HEK293 (cell line): ENCODE data around the gene GTF2A1L.

Source experiments
- CTCF ChIA-PET: fragments of 350-600 bp; formaldehyde crosslinking; extraction: SDS; loops from one replicate; lab custom pipeline; 2021; ENCODE audit warnings: antibody characterized with exemption; lab: Yijun Ruan, JAX
- POLR2A ChIA-PET: fragments of 300-600 bp; formaldehyde crosslinking; extraction: SDS; loops from one replicate; lab custom pipeline; 2020; ENCODE audit warnings: antibody characterized with exemption, inconsistent platforms; lab: Yijun Ruan, JAX
- H3K27ac ChIP-seq: fragments of 200-500 bp; sonication (Bioruptor generic); 2 replicates; pipeline ENCODE4 v1.5.1; 2014; ENCODE audit warnings: low read depth, low read length, control low read depth, inconsistent platforms; ENCODE audit errors: extremely low read depth
- H3K36me3 ChIP-seq, 2 experiments: fragments of 200-500 bp in 1 of 2; sonication (Bioruptor generic) in 1 of 2; 1 replicate in 1 of 2; 2 replicates in 1 of 2; pipeline ENCODE4 v1.5.1; 2014 to 2017; ENCODE audit warnings: inconsistent platforms in 2 of 2, low read length in 2 of 2; ENCODE audit not compliant: control insufficient read depth in 2 of 2, insufficient read depth in 1 of 2
- H3K4me1 ChIP-seq: fragments of 200-500 bp; sonication (Bioruptor generic); 2 replicates; pipeline ENCODE4 v1.5.1; 2014; ENCODE audit warnings: mild to moderate bottlenecking, low read length, inconsistent platforms; ENCODE audit not compliant: control insufficient read depth, insufficient read depth
- H3K4me3 ChIP-seq: 2 replicates; pipeline ENCODE4 v1.5.1; 2011; ENCODE audit warnings: low read depth, mild to moderate bottlenecking, control low read depth, low read length, moderate library complexity
- H3K9me3 ChIP-seq: fragments of 200-500 bp; sonication (Bioruptor generic); 2 replicates; pipeline ENCODE4 v1.5.1; 2014; ENCODE audit warnings: low read depth, low read length, inconsistent platforms; ENCODE audit not compliant: control insufficient read depth, insufficient read depth
- CTCF ChIP-seq: fragments of 450-650 bp; formaldehyde crosslinking; IDR thresholded peaks from 2 replicates; pipeline ENCODE4 v1.5.1; 2016; ENCODE audit warnings: missing biosample characterization, missing genetic modification characterization
- HOXD13 ChIP-seq: sonication (generic); formaldehyde crosslinking; IDR thresholded peaks from 2 replicates; pipeline ENCODE4 v1.8.0; 2022; ENCODE audit warnings: missing genetic modification reagents, borderline replicate concordance
- OVOL3 ChIP-seq: fragments of 450-650 bp; formaldehyde crosslinking; IDR thresholded peaks from 2 replicates; pipeline ENCODE4 v1.5.1; 2016; ENCODE audit warnings: missing biosample characterization, missing genetic modification characterization
- SETDB1 ChIP-seq: IDR thresholded peaks from one replicate; pipeline ENCODE4 v1.6.1; 2017; ENCODE audit warnings: mild to moderate bottlenecking, low read length, moderate library complexity, mixed read lengths; ENCODE audit not compliant: insufficient read length
- ZBTB20 ChIP-seq: fragments of 450-650 bp; formaldehyde crosslinking; IDR thresholded peaks from 2 replicates; pipeline ENCODE4 v1.5.1; 2016; ENCODE audit warnings: missing biosample characterization, missing genetic modification characterization
- ZNF16 ChIP-seq: fragments of 450-650 bp; formaldehyde crosslinking; IDR thresholded peaks from 2 replicates; pipeline ENCODE4 v1.5.1; 2016; ENCODE audit warnings: low read depth, missing biosample characterization, missing genetic modification characterization
- ZNF175 ChIP-seq: fragments of 450-650 bp; formaldehyde crosslinking; IDR thresholded peaks from 2 replicates; pipeline ENCODE4 v1.5.1; 2016; ENCODE audit warnings: missing biosample characterization, missing genetic modification characterization
- ZNF221 ChIP-seq: fragments of 450-650 bp; formaldehyde crosslinking; IDR thresholded peaks from 2 replicates; pipeline ENCODE4 v1.5.1; 2017; ENCODE audit warnings: missing biosample characterization, missing genetic modification characterization, borderline replicate concordance
- ZNF366 ChIP-seq: fragments of 450-650 bp; formaldehyde crosslinking; conservative IDR thresholded peaks from 2 replicates; pipeline ENCODE4 v1.5.1; 2016; ENCODE audit warnings: missing biosample characterization, missing genetic modification characterization
- ZNF37A ChIP-seq: fragments of 450-650 bp; IDR thresholded peaks from 2 replicates; pipeline ENCODE4 v1.5.1; 2018; ENCODE audit warnings: missing biosample characterization, missing genetic modification characterization
- ZNF433 ChIP-seq: fragments of 450-650 bp; formaldehyde crosslinking; IDR thresholded peaks from 2 replicates; pipeline ENCODE4 v1.5.1; 2016; ENCODE audit warnings: missing biosample characterization, missing genetic modification characterization, low read depth
- ZNF473 ChIP-seq: fragments of 450-650 bp; formaldehyde crosslinking; IDR thresholded peaks from 2 replicates; pipeline ENCODE4 v1.5.1; 2017; ENCODE audit warnings: missing biosample characterization, missing genetic modification characterization
- ZNF510 ChIP-seq: fragments of 450-650 bp; formaldehyde crosslinking; IDR thresholded peaks from 2 replicates; pipeline ENCODE4 v1.5.1; 2018; ENCODE audit warnings: mild to moderate bottlenecking, missing genetic modification characterization, missing biosample characterization; ENCODE audit not compliant: insufficient replicate concordance
- ZNF548 ChIP-seq: fragments of 450-650 bp; formaldehyde crosslinking; IDR thresholded peaks from 2 replicates; pipeline ENCODE4 v1.5.1; 2016; ENCODE audit warnings: missing biosample characterization, missing genetic modification characterization
- ZNF707 ChIP-seq: fragments of 450-650 bp; formaldehyde crosslinking; IDR thresholded peaks from 2 replicates; pipeline ENCODE4 v1.5.1; 2016; ENCODE audit warnings: missing biosample characterization, missing genetic modification characterization
- ZNF747 ChIP-seq: fragments of 450-650 bp; formaldehyde crosslinking; IDR thresholded peaks from 2 replicates; pipeline ENCODE4 v1.5.1; 2016; ENCODE audit warnings: missing biosample characterization, missing genetic modification characterization
- ZSCAN18 ChIP-seq: fragments of 450-650 bp; formaldehyde crosslinking; IDR thresholded peaks from 2 replicates; pipeline ENCODE4 v1.5.1; 2016; ENCODE audit warnings: missing biosample characterization, missing genetic modification characterization
- TF ChIP-seq, protein P1 (sequence below): fragments of 450-650 bp; formaldehyde crosslinking; conservative IDR thresholded peaks from 2 replicates; pipeline ENCODE4 v1.5.1; 2016; ENCODE audit warnings: low read depth, missing biosample characterization, missing genetic modification characterization
- TF ChIP-seq, protein P2 (sequence below): fragments of 450-650 bp; formaldehyde crosslinking; IDR thresholded peaks from 2 replicates; pipeline ENCODE4 v1.5.1; 2016; ENCODE audit warnings: missing biosample characterization, missing genetic modification characterization
- TF ChIP-seq, protein P3 (sequence below): sonication (generic); formaldehyde crosslinking; IDR thresholded peaks from 2 replicates; pipeline ENCODE4 v1.8.1; 2022; ENCODE audit warnings: mild to moderate bottlenecking, moderate library complexity, missing genetic modification reagents

GTF2A1L gene

GRCh38 chr2:48587961-48588360 lies 29.7 kb upstream of the GTF2A1L start:
- TF ChIP-seq ZNF548 (tag by site-specific recombination) (no peak), ZNF747 (no peak), OVOL3 (no peak), ZNF221 (tag by site-specific recombination) (no peak), ZNF16 (tag by site-specific recombination) (no peak), ZNF473 (no peak), ZNF707 (no peak), ZNF175 (tag by site-specific recombination) (no peak)
- TF ChIP-seq, protein P1, sequence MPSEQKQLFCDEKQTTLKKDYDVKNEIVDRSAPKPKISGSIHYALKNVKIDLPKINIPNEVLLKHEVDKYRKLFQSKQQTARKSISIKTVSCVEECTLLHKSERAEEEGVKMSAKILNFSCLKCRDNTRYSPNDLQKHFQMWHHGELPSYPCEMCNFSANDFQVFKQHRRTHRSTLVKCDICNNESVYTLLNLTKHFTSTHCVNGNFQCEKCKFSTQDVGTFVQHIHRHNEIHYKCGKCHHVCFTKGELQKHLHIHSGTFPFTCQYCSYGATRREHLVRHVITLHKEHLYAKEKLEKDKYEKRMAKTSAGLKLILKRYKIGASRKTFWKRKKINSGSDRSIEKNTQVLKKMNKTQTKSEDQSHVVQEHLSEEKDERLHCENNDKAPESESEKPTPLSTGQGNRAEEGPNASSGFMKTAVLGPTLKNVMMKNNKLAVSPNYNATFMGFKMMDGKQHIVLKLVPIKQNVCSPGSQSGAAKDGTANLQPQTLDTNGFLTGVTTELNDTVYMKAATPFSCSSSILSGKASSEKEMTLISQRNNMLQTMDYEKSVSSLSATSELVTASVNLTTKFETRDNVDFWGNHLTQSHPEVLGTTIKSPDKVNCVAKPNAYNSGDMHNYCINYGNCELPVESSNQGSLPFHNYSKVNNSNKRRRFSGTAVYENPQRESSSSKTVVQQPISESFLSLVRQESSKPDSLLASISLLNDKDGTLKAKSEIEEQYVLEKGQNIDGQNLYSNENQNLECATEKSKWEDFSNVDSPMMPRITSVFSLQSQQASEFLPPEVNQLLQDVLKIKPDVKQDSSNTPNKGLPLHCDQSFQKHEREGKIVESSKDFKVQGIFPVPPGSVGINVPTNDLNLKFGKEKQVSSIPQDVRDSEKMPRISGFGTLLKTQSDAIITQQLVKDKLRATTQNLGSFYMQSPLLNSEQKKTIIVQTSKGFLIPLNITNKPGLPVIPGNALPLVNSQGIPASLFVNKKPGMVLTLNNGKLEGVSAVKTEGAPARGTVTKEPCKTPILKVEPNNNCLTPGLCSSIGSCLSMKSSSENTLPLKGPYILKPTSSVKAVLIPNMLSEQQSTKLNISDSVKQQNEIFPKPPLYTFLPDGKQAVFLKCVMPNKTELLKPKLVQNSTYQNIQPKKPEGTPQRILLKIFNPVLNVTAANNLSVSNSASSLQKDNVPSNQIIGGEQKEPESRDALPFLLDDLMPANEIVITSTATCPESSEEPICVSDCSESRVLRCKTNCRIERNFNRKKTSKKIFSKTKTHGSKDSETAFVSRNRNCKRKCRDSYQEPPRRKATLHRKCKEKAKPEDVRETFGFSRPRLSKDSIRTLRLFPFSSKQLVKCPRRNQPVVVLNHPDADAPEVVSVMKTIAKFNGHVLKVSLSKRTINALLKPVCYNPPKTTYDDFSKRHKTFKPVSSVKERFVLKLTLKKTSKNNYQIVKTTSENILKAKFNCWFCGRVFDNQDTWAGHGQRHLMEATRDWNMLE (tag by site-specific recombination) = no peak
- TF ChIP-seq, all 188 proteins: peak for 0

DNA sequence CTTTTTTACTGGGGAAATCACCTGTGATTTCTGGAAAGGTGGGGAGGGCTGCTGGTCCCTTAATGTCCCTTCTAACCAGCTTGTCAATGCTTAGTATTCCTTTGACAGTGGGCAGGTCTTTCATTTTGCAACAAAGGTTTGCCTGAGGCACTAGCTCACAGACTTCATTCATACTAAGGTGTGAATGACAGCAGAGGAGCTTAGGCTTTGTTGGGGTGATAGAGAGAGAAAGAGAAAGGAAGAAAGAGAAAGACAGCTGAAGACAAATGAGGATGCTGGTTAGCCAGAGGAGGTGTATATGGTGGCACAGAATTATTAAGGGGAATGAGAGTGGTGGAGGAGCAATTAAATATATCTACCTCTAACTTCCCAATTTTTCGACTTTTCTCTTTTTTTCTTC lies 28.9 kb upstream of the GTF2A1L start:
- no peak for TF ChIP-seq HOXD13 (CRISPR knock-in tag)
- TF ChIP-seq ZNF37A (tag by site-specific recombination) = no peak
- TF ChIP-seq ZNF433 (tag by site-specific recombination) = no peak
- TF ChIP-seq CTCF = no peak
- TF ChIP-seq, protein P2, sequence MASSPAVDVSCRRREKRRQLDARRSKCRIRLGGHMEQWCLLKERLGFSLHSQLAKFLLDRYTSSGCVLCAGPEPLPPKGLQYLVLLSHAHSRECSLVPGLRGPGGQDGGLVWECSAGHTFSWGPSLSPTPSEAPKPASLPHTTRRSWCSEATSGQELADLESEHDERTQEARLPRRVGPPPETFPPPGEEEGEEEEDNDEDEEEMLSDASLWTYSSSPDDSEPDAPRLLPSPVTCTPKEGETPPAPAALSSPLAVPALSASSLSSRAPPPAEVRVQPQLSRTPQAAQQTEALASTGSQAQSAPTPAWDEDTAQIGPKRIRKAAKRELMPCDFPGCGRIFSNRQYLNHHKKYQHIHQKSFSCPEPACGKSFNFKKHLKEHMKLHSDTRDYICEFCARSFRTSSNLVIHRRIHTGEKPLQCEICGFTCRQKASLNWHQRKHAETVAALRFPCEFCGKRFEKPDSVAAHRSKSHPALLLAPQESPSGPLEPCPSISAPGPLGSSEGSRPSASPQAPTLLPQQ (tag by site-specific recombination) = no peak
- no peak for TF ChIP-seq ZNF510 (tag by site-specific recombination)
- no peak for TF ChIP-seq ZNF366 (tag by site-specific recombination)
- TF ChIP-seq SETDB1 = no peak
- TF ChIP-seq, protein P3, sequence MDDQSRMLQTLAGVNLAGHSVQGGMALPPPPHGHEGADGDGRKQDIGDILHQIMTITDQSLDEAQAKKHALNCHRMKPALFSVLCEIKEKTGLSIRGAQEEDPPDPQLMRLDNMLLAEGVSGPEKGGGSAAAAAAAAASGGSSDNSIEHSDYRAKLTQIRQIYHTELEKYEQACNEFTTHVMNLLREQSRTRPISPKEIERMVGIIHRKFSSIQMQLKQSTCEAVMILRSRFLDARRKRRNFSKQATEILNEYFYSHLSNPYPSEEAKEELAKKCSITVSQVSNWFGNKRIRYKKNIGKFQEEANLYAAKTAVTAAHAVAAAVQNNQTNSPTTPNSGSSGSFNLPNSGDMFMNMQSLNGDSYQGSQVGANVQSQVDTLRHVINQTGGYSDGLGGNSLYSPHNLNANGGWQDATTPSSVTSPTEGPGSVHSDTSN = no peak
- TF ChIP-seq ZBTB20 (tag by site-specific recombination) = no peak
- no peak for TF ChIP-seq ZSCAN18 (tag by site-specific recombination)
- Histone ChIP-seq H3K27ac (no peak overlapping the region), H3K4me3 (no peak overlapping the region), H3K36me3 (no peaks in the 10 kb centered on the region), H3K4me1 (no peaks in the 10 kb centered on the region), H3K9me3 (no peaks in the 10 kb centered on the region)
- ChIA-PET CTCF (interaction anchor here (0.6 to 3.4 kb wide), 12 partner anchors 11 to 717 kb away, joined by 3 to 15 read pairs (median 4); no protein-coding TSS in a partner anchor), POLR2A (interaction anchor here (0.9 kb wide), 1 partner anchor 58 kb away, joined by 4 read pairs; the partner anchor contains the start of gene STON1)

More at GRCh38 chr2:48587961-48588360, 29.7 kb upstream of the GTF2A1L start:
- ChIA-PET POLR2A (no interaction called here), CTCF (interaction anchor here (0.6 to 3.4 kb wide), 7 partner anchors 12 to 166 kb away, joined by 3 to 15 read pairs (median 4); no protein-coding TSS in a partner anchor)
- H3K27ac ChIP-seq = no peak overlapping the region
- no peak overlapping the region for H3K4me3 ChIP-seq
- no peaks in the 10 kb centered on the region for H3K36me3 ChIP-seq
- no peaks in the 10 kb centered on the region for H3K4me1 ChIP-seq
- H3K9me3 ChIP-seq = no peaks in the 10 kb centered on the region
